HepG2 (cell line): Measurements from ENCODE around the gene FNDC10. TPM values are rescaled to one million over a fixed set of nuclear protein-coding genes. Genes with fewer than 3 reads are reported as not detected.
"Not testable (repeated sequence)": the region's sequence is repeated elsewhere in the genome, so short reads cannot be mapped to it uniquely, and the experiment has no call there.

Source experiments
- ATAC-seq: fragments of 200-7000 bp; cut with Tn5 transposase; 3 replicates; pipeline ENCODE4 v1.9.1; 2020; ENCODE audit warnings: mild to moderate bottlenecking, moderate library complexity
- BruUV-seq: library from RNA; stranded (reverse); fragments of 400-500 nt; replicated peaks from 2 replicates; lab custom pipeline; 2021; lab: Mats Ljungman, UMichigan
- CTCF ChIA-PET: fragments of 300-600 bp; formaldehyde crosslinking; extraction: SDS; loops from one replicate; lab custom pipeline; 2021; ENCODE audit warnings: low total read pairs, inconsistent platforms, low intra/inter-chr PET ratio; lab: Yijun Ruan, JAX
- POLR2A ChIA-PET: fragments of 350-600 bp; sonication (Branson Sonifier 250); formaldehyde crosslinking; loops from one replicate; lab custom pipeline; 2020; ENCODE audit warnings: antibody characterized with exemption, inconsistent platforms; lab: Yijun Ruan, JAX
- DNase-seq: peaks from one replicate; pipeline ENCODE4 v3.0.0-alpha.2; 2015; ENCODE audit warnings: low spot score
- FAIRE-seq: peaks from 3 replicates; lab custom pipeline; 2011; peaks lifted over from hg19 to GRCh38; lab: Jason Lieb, UNC
- H2AFZ ChIP-seq: one replicate; pipeline ENCODE4 v1.6.1; 2011; ENCODE audit warnings: low read length, inconsistent platforms
- H3K27ac ChIP-seq: fragments of 300-600 bp; 3 replicates; pipeline ENCODE4 v1.8.0; 2011; ENCODE audit warnings: mixed run types, mild to moderate bottlenecking, mixed read lengths, low read length, inconsistent platforms; ENCODE audit not compliant: insufficient read depth; ENCODE audit errors: extremely low read length
- H3K27me3 ChIP-seq, 2 experiments: fragments of 200-600 bp in 1 of 2; 2 replicates in 1 of 2; 3 replicates in 1 of 2; pipeline versions ENCODE4 v1.6.0 to v1.8.0; 2011; ENCODE audit warnings: low read length in 2 of 2, mild to moderate bottlenecking in 2 of 2, moderate library complexity in 2 of 2, inconsistent platforms in 1 of 2; ENCODE audit not compliant: insufficient read depth in 2 of 2, control insufficient read depth in 1 of 2
- H3K36me3 ChIP-seq, 2 experiments: fragments of 200-600 bp in 1 of 2; replicated peaks in 1 of 2; 2 replicates in 1 of 2; 3 replicates in 1 of 2; pipeline versions ENCODE4 v1.5.1 to v1.8.0; 2011; ENCODE audit warnings: low read length in 2 of 2, inconsistent platforms in 1 of 2; ENCODE audit not compliant: insufficient read depth in 2 of 2, control insufficient read depth in 1 of 2
- H3K4me1 ChIP-seq: 2 replicates; pipeline ENCODE4 v1.5.1; 2012; ENCODE audit warnings: low read length, inconsistent platforms; ENCODE audit not compliant: insufficient read depth
- H3K4me2 ChIP-seq: 2 replicates; pipeline ENCODE4 v1.6.0; 2011; ENCODE audit warnings: low read depth, low read length, inconsistent platforms
- H3K4me3 ChIP-seq, 3 experiments: fragments of 200-600 bp in 1 of 3; sonication (generic), shearing (Covaris generic) in 1 of 3; replicated peaks in 1 of 3; 2 replicates each; pipeline ENCODE4 v1.5.1; 2011 to 2016; ENCODE audit warnings: low read length in 3 of 3, inconsistent platforms in 2 of 3, low read depth in 2 of 3, mild to moderate bottlenecking in 2 of 3, control low read depth in 1 of 3, mixed read lengths in 1 of 3; ENCODE audit not compliant: insufficient read depth in 1 of 3
- H3K79me2 ChIP-seq: one replicate; pipeline ENCODE4 v1.6.1; 2011; ENCODE audit warnings: low read length, inconsistent platforms; ENCODE audit not compliant: insufficient read depth
- H3K9ac ChIP-seq: 2 replicates; pipeline ENCODE4 v1.6.0; 2011; ENCODE audit warnings: mild to moderate bottlenecking, low read depth, low read length, inconsistent platforms; ENCODE audit not compliant: insufficient read depth
- H3K9me3 ChIP-seq: 2 replicates; pipeline ENCODE4 v1.5.1; 2012; ENCODE audit warnings: mild to moderate bottlenecking, low read length
- H4K20me1 ChIP-seq: 2 replicates; pipeline ENCODE4 v1.6.0; 2011; ENCODE audit warnings: inconsistent platforms, mild to moderate bottlenecking, low read length, moderate library complexity; ENCODE audit not compliant: insufficient read depth
- WGBS: methylation state at CpG from one replicate; pipeline ENCODE4 v1.1.6; 2017; ENCODE audit warnings: low lambda C conversion rate; 5-methylcytosine and 5-hydroxymethylcytosine counted together
- in situ Hi-C: cut with HindIII; loops from 2 replicates; pipeline ENCODE4 v1.10.0; 2017; ENCODE audit warnings: low pct_unique_long_range_greater_than_20kb; ENCODE audit not compliant: extremely low pct_ligation_motif_present
- intact Hi-C: fragments of 100-400 bp; cut with micrococcal nuclease; formaldehyde crosslinking; loops from one replicate; pipeline ENCODE4 v1.10.0; 2022; ENCODE audit not compliant: unreplicated experiment
- polyA plus RNA-seq, 8 experiments: library from polyadenylated mRNA; depleted of rRNA in 3 of 8; stranded (reverse) in 7 of 8; unstranded in 1 of 8; fragments of >200 nt; fragmentation: Illumina TruSeq in 4 of 8; extraction: Trizol in 4 of 8; gene quantifications; 2 replicates each; pipeline versions ENCODE4 v1.2.1 to v1.2.3, GENCODE V29; 2011 to 2016; ENCODE audit warnings: low read depth in 4 of 8, missing spikeins in 1 of 8, mixed read lengths in 1 of 8; ENCODE audit not compliant: insufficient read depth in 1 of 8
- total RNA-seq, 5 experiments: library from RNA; depleted of rRNA; stranded (reverse); fragments of >200 nt; fragmentation: Illumina TruSeq; extraction: Trizol; gene quantifications; 2 replicates each; pipeline ENCODE4 v1.2.3, GENCODE V29; 2016; ENCODE audit warnings: low read depth in 1 of 5

The FNDC10 gene
- total and polyA plus RNA-seq, 2 of the 13 experiments (the other 11 are each of a cell fraction or from before 2014, with no cell fraction given) = 2.2 to 2.5 TPM

- H3K27ac ChIP-seq, CTCF ChIA-PET, H3K36me3 ChIP-seq, FAIRE-seq, H3K4me2 ChIP-seq, POLR2A ChIA-PET, H2AFZ ChIP-seq, H3K9me3 ChIP-seq, H3K27me3 ChIP-seq, H3K79me2 ChIP-seq, ATAC-seq, H3K4me3 ChIP-seq, intact Hi-C loops, in situ Hi-C loops, BruUV-seq, H4K20me1 ChIP-seq, H3K4me1 ChIP-seq, DNase-seq, H3K9ac ChIP-seq: not testable (repeated sequence)
- 98% methylated on average over 6 of the region's 14 CpGs for WGBS
Measured at GRCh38 chr1:1637479-1637875, 37.5 kb upstream of the FNDC10 start.

- H3K9me3 ChIP-seq, H3K9ac ChIP-seq, CTCF ChIA-PET, ATAC-seq, POLR2A ChIA-PET, H3K36me3 ChIP-seq, H3K27ac ChIP-seq, in situ Hi-C loops, BruUV-seq, intact Hi-C loops, H3K4me3 ChIP-seq, DNase-seq, H3K4me1 ChIP-seq, H3K27me3 ChIP-seq, H4K20me1 ChIP-seq, H3K4me2 ChIP-seq, H2AFZ ChIP-seq, FAIRE-seq, H3K79me2 ChIP-seq: not testable (repeated sequence)
- 94% methylated on average over 21 of the region's 37 CpGs for WGBS
Measured at GRCh38 chr1:1636621-1637478, 36.9 kb upstream of the FNDC10 start.

GRCh38 chr1:1634613-1635012 lies 34.7 kb upstream of the FNDC10 start:
- in situ Hi-C loops, FAIRE-seq, H3K9ac ChIP-seq, intact Hi-C loops, H3K4me3 ChIP-seq, H3K27me3 ChIP-seq, BruUV-seq, H3K4me1 ChIP-seq, DNase-seq, H3K9me3 ChIP-seq, H3K27ac ChIP-seq, CTCF ChIA-PET, POLR2A ChIA-PET, H4K20me1 ChIP-seq, H3K79me2 ChIP-seq, H3K36me3 ChIP-seq, H2AFZ ChIP-seq, H3K4me2 ChIP-seq: not testable (repeated sequence)
- peak; percentile 4; the same call in 1 of the 3 replicates for ATAC-seq
- 98% methylated on average over 9 of the region's 13 CpGs for WGBS

- CTCF ChIA-PET, H3K4me2 ChIP-seq, DNase-seq, H3K4me3 ChIP-seq, H2AFZ ChIP-seq, H3K27ac ChIP-seq, intact Hi-C loops, POLR2A ChIA-PET, H4K20me1 ChIP-seq, H3K79me2 ChIP-seq, H3K36me3 ChIP-seq, H3K9me3 ChIP-seq, ATAC-seq, BruUV-seq, FAIRE-seq, H3K9ac ChIP-seq, H3K27me3 ChIP-seq, H3K4me1 ChIP-seq, in situ Hi-C loops: not testable (repeated sequence)
- no CpG with 5 or more reads among the region's 35 CpGs for WGBS
Measured at GRCh38 chr1:1633409-1633808, 33.5 kb upstream of the FNDC10 start.
